WTC11 (cell line): Measurements from ENCODE around the gene GSG1L.

Experiments
- ZNF263 ChIP-seq: sonication (generic); formaldehyde crosslinking; IDR thresholded peaks from 2 replicates; pipeline ENCODE4 v1.8.1; 2022; ENCODE audit warnings: low read depth, mild to moderate bottlenecking, moderate library complexity, missing genetic modification reagents
- TF ChIP-seq, protein P1 (sequence below): sonication (generic); formaldehyde crosslinking; IDR thresholded peaks from 2 replicates; pipeline ENCODE4 v1.8.1; 2023; ENCODE audit warnings: mild to moderate bottlenecking, missing genetic modification reagents
- TF ChIP-seq, protein P2 (sequence below): sonication (generic); formaldehyde crosslinking; IDR thresholded peaks from 2 replicates; pipeline ENCODE4 v1.8.0; 2022; ENCODE audit warnings: mild to moderate bottlenecking, missing genetic modification reagents
- TF ChIP-seq, protein P3 (sequence below): fragments of 200-600 bp; IDR thresholded peaks from 2 replicates; pipeline ENCODE4 v1.8.0; 2022; ENCODE audit warnings: antibody characterized with exemption

DNA sequence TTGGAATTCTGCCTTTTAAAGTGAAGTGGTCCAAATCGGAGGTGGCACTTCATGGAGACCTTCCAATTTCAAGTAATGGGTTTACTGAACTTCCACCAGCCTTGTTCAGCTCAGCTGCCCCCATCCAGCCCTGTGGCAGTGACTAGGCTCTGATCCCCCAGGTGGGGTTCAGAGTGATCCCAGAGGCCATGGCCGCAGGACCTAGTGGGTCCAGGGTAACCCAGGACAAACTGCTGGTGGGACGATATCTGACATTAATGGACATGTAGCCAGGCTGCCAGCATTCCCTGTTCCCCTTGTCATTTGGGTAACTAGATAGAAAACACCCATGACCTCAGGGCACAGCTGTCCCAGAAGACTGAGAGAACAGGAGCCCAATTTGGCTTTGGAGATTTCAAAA lies 209.9 kb downstream of the GSG1L start:
- TF ChIP-seq, protein P1, sequence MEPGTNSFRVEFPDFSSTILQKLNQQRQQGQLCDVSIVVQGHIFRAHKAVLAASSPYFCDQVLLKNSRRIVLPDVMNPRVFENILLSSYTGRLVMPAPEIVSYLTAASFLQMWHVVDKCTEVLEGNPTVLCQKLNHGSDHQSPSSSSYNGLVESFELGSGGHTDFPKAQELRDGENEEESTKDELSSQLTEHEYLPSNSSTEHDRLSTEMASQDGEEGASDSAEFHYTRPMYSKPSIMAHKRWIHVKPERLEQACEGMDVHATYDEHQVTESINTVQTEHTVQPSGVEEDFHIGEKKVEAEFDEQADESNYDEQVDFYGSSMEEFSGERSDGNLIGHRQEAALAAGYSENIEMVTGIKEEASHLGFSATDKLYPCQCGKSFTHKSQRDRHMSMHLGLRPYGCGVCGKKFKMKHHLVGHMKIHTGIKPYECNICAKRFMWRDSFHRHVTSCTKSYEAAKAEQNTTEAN = no peak
- TF ChIP-seq, protein P2, sequence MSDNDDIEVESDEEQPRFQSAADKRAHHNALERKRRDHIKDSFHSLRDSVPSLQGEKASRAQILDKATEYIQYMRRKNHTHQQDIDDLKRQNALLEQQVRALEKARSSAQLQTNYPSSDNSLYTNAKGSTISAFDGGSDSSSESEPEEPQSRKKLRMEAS (CRISPR knock-in tag) = no peak
- TF ChIP-seq, protein P3, sequence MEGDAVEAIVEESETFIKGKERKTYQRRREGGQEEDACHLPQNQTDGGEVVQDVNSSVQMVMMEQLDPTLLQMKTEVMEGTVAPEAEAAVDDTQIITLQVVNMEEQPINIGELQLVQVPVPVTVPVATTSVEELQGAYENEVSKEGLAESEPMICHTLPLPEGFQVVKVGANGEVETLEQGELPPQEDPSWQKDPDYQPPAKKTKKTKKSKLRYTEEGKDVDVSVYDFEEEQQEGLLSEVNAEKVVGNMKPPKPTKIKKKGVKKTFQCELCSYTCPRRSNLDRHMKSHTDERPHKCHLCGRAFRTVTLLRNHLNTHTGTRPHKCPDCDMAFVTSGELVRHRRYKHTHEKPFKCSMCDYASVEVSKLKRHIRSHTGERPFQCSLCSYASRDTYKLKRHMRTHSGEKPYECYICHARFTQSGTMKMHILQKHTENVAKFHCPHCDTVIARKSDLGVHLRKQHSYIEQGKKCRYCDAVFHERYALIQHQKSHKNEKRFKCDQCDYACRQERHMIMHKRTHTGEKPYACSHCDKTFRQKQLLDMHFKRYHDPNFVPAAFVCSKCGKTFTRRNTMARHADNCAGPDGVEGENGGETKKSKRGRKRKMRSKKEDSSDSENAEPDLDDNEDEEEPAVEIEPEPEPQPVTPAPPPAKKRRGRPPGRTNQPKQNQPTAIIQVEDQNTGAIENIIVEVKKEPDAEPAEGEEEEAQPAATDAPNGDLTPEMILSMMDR = no peak
- no peak for TF ChIP-seq ZNF263 (CRISPR knock-in tag)
